Fibroblast of villous mesenchyme (primary cell): Measurements from ENCODE around the gene MED25. TPM values are rescaled to one million over a fixed set of nuclear protein-coding genes. Genes with fewer than 3 reads are reported as not detected.

Source experiments
- DNase-seq: peaks from one replicate; pipeline ENCODE4 v3.0.0-alpha.2; 2010; ENCODE audit warnings: low read depth
- H3K4me3 ChIP-seq: 2 replicates; pipeline ENCODE4 v1.5.1; 2011; ENCODE audit warnings: low read depth, mild to moderate bottlenecking, low read length
- CTCF ChIP-seq: IDR thresholded peaks from 2 replicates; pipeline ENCODE4 v1.5.1; 2012; ENCODE audit warnings: low read depth, mild to moderate bottlenecking, low read length; ENCODE audit not compliant: insufficient read depth
- small RNA-seq: library from RNA; depleted of rRNA; stranded (forward); fragments of <200 nt; gene quantifications from one replicate; pipeline ENCODE3, GENCODE V24; 2012
- total RNA-seq: library from RNA; depleted of rRNA; stranded (reverse); fragments of >200 nt; gene quantifications from 2 replicates; pipeline ENCODE4 v1.2.3, GENCODE V29; 2012

The MED25 gene
- total RNA-seq, 1 donor, result 21.6 TPM

DNA sequence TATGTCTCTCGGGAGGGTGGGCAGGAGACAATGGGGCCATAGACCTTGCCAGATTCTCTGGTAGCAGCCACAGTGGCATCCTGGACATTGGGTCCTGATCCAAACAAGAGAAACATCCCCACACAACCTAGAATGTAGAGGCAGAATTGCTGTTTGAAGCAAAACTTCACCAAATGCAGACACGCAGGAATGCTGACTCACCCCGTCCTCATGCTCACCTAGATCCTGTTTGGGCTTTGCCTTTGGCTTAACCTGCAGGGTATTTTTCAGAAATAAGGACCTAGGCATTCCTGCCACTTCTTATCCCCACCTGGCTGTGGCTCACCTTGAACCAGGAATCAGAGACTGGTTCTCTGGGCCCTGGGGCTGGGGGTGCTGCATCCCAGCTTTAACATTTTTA, 66.7 kb downstream of the MED25 start:
- H3K4me3 ChIP-seq, result no peak overlapping the region
- no peak for TF ChIP-seq CTCF

More for the DNA sequence above, 66.7 kb downstream of the MED25 start:
- DNase-seq, result no peak

Small RNAs within 50 kb of the gene (small RNA-seq; reads per million reads assigned to genes)
- gene MIR4749 (not detected), gene MIR6799 (not detected)

Other genes starting within 250 kb of the MED25 start
- gene NOSIP, start 237.7 kb upstream of the MED25 start, total RNA-seq, result 76.9 and 101 TPM in 2 replicates
- 0.32 and 0.43 TPM in 2 replicates for gene PRRG2, start 237.0 kb upstream of the MED25 start, total RNA-seq
- 3.0 and 3.9 TPM in 2 replicates for gene PRR12, start 227.1 kb upstream of the MED25 start, total RNA-seq
- 43.2 and 44.5 TPM in 2 replicates for gene RRAS, start 178.1 kb upstream of the MED25 start, total RNA-seq
- 17.4 and 18.1 TPM in 2 replicates for gene SCAF1, start 176.1 kb upstream of the MED25 start, total RNA-seq
- 49.9 and 66.5 TPM in 2 replicates for gene IRF3, start 152.4 kb upstream of the MED25 start, total RNA-seq
- 4.7 and 6.8 TPM in 2 replicates for gene BCL2L12, start 152.4 kb upstream of the MED25 start, total RNA-seq
- 258 and 341 TPM in 2 replicates for gene PRMT1, start 141.0 kb upstream of the MED25 start, total RNA-seq
- gene ADM5, start 128.7 kb upstream of the MED25 start, total RNA-seq, result under 0.01 and 0.32 TPM in 2 replicates
- 20.0 and 32.0 TPM in 2 replicates for gene CPT1C, start 127.2 kb upstream of the MED25 start, total RNA-seq
- 0.43 TPM in 1 of 2 replicates, not detected in the other for gene TSKS, start 55.0 kb upstream of the MED25 start, total RNA-seq
- 92.0 and 97.0 TPM in 2 replicates for gene AP2A1, start 51.3 kb upstream of the MED25 start, total RNA-seq
- gene FUZ, start 5.0 kb upstream of the MED25 start, total RNA-seq, result 15.1 and 19.3 TPM in 2 replicates
- 47.9 and 53.5 TPM in 2 replicates for gene PTOV1, start 32.9 kb downstream of the MED25 start, total RNA-seq
- gene PNKP, start 49.3 kb downstream of the MED25 start, total RNA-seq, result 40.2 and 64.1 TPM in 2 replicates
- gene AKT1S1, start 59.1 kb downstream of the MED25 start, total RNA-seq, result 11.9 and 12.5 TPM in 2 replicates
- 23.3 and 27.4 TPM in 2 replicates for gene TBC1D17, start 59.4 kb downstream of the MED25 start, total RNA-seq
- gene IL4I1, start 78.6 kb downstream of the MED25 start, total RNA-seq, result 0.43 and 0.64 TPM in 2 replicates
- gene ATF5, start 110.9 kb downstream of the MED25 start, total RNA-seq, result 8.2 and 9.0 TPM in 2 replicates
- 25.8 and 43.2 TPM in 2 replicates for gene NUP62, start 111.2 kb downstream of the MED25 start, total RNA-seq
- gene SIGLEC11, start 142.9 kb downstream of the MED25 start, total RNA-seq, result not detected in 2 replicates
- 20.3 and 28.5 TPM in 2 replicates for gene VRK3, start 207.1 kb downstream of the MED25 start, total RNA-seq
- gene ZNF473, start 207.7 kb downstream of the MED25 start, total RNA-seq, result 6.4 and 7.3 TPM in 2 replicates